ENCODE measurements around the gene FCN1.

DNA sequence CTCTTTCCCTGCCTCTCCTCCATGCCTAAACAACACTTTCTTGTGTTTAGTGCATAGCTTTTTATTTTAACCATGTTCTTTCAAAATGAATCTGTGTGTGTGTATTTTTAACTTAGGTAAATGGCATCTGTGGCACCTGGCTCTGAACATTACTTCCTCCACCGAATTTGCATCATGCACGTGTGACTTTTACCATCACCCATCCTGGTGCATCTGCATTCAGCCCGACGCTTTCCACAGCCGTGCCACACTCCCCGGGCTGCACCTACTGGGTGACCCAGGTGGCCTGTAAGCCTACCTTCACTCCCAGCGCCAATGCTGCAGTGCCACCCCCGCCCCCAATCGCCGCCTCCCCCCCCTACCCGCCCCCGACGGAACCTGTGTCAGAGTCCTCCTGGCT is 12.7 kb upstream of the FCN1 start:
- TF ChIP-seq, protein P1, sequence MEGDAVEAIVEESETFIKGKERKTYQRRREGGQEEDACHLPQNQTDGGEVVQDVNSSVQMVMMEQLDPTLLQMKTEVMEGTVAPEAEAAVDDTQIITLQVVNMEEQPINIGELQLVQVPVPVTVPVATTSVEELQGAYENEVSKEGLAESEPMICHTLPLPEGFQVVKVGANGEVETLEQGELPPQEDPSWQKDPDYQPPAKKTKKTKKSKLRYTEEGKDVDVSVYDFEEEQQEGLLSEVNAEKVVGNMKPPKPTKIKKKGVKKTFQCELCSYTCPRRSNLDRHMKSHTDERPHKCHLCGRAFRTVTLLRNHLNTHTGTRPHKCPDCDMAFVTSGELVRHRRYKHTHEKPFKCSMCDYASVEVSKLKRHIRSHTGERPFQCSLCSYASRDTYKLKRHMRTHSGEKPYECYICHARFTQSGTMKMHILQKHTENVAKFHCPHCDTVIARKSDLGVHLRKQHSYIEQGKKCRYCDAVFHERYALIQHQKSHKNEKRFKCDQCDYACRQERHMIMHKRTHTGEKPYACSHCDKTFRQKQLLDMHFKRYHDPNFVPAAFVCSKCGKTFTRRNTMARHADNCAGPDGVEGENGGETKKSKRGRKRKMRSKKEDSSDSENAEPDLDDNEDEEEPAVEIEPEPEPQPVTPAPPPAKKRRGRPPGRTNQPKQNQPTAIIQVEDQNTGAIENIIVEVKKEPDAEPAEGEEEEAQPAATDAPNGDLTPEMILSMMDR (IDR thresholded peaks at IDR 0.05; ENCODE audit: low read depth, low read length) = no peak
- TF ChIP-seq, protein P2, sequence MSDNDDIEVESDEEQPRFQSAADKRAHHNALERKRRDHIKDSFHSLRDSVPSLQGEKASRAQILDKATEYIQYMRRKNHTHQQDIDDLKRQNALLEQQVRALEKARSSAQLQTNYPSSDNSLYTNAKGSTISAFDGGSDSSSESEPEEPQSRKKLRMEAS (IDR thresholded peaks at IDR 0.05; ENCODE audit: low read depth, low read length) = no peak

All from NB4 (cell line).